CD4-positive, alpha-beta T cell (primary cell): ENCODE data around the gene WDR59. TPM values are rescaled to one million over a fixed set of nuclear protein-coding genes. Genes with fewer than 3 reads are reported as not detected.

Experiments
- ATAC-seq: fragments of 200-7000 bp; cut with Tn5 transposase; one replicate; pipeline ENCODE4 v1.10.0; 2022; ENCODE audit warnings: mild to moderate bottlenecking; ENCODE audit not compliant: poor library complexity
- CTCF ChIA-PET: fragments of 350-600 bp; sonication (Branson Sonifier 250); formaldehyde crosslinking; loops from one replicate; lab custom pipeline; 2021; ENCODE audit warnings: antibody characterized with exemption, inconsistent platforms; lab: Charles Lee
- POLR2A ChIA-PET: fragments of 350-600 bp; sonication (Branson Sonifier 250); formaldehyde crosslinking; loops from one replicate; lab custom pipeline; 2021; ENCODE audit warnings: antibody characterized with exemption, inconsistent platforms; lab: Charles Lee
- DNase-seq, 14 experiments: peaks; one replicate each; pipeline ENCODE4 v3.0.0-alpha.2; 2013 to 2020; ENCODE audit warnings: mixed read lengths in 2 of 14
- H3K27ac ChIP-seq, 2 donors: one replicate each; pipeline versions ENCODE4 v1.5.1 to v1.7.0; 2013; ENCODE audit warnings: low read length in 2 of 2, low read depth in 1 of 2, mild to moderate bottlenecking in 1 of 2
- H3K27me3 ChIP-seq, 2 experiments: 1 replicate in 1 of 2; 2 replicates in 1 of 2; pipeline versions ENCODE4 v1.6.1 to v1.7.0; 2013; ENCODE audit warnings: low read length in 2 of 2, control low read depth in 1 of 2, mild to moderate bottlenecking in 1 of 2, moderate library complexity in 1 of 2; ENCODE audit not compliant: insufficient read depth in 2 of 2, control insufficient read depth in 1 of 2
- H3K36me3 ChIP-seq: one replicate; pipeline ENCODE4 v1.6.1; 2013; ENCODE audit warnings: low read length, control low read depth; ENCODE audit not compliant: insufficient read depth
- H3K4me1 ChIP-seq: one replicate; pipeline ENCODE4 v1.6.1; 2013; ENCODE audit warnings: low read length, control low read depth; ENCODE audit not compliant: insufficient read depth
- H3K4me3 ChIP-seq: one replicate; pipeline ENCODE4 v1.5.1; 2013; ENCODE audit warnings: mild to moderate bottlenecking, low read length, moderate library complexity
- H3K9me3 ChIP-seq, 2 experiments: 1 replicate in 1 of 2; 2 replicates in 1 of 2; pipeline versions ENCODE4 v1.6.1 to v1.7.0; 2013; ENCODE audit warnings: low read length in 2 of 2, mild to moderate bottlenecking in 2 of 2, control low read depth in 1 of 2, moderate library complexity in 1 of 2; ENCODE audit not compliant: control insufficient read depth in 1 of 2, insufficient read depth in 1 of 2
- H3K27ac Mint-ChIP-seq: one replicate; pipeline ENCODE4 v1.8.0; 2020; ENCODE audit warnings: mixed read lengths
- H3K27me3 Mint-ChIP-seq: one replicate; pipeline ENCODE4 v1.8.0; 2021; ENCODE audit warnings: mixed read lengths
- H3K36me3 Mint-ChIP-seq: one replicate; pipeline ENCODE4 v1.8.0; 2021; ENCODE audit warnings: low read depth, mixed read lengths
- H3K4me1 Mint-ChIP-seq: one replicate; pipeline ENCODE4 v1.8.0; 2021; ENCODE audit warnings: low read depth, mixed read lengths
- H3K4me3 Mint-ChIP-seq: one replicate; pipeline ENCODE4 v1.8.0; 2020; ENCODE audit warnings: mild to moderate bottlenecking, mixed read lengths
- H3K9me3 Mint-ChIP-seq: one replicate; pipeline ENCODE4 v1.8.0; 2020; ENCODE audit warnings: mixed read lengths
- intact Hi-C, 2 experiments: fragments of 100-400 bp; cut with DNase I in 1 of 2; cut with micrococcal nuclease in 1 of 2; formaldehyde crosslinking; loops; one replicate each; pipeline versions ENCODE4 v1.15.1 to v1.9.0; 2023 to 2025; cut with DNase I, micrococcal nuclease
- total RNA-seq, 174 experiments: library from RNA in 2 of 174; stranded (reverse) in 2 of 174; gene quantifications; one replicate each; pipeline ENCODE4 v1.2.3 and lab custom pipeline; 2021 to 2026
- TF ChIP-seq, protein P1 (sequence below): fragments of 200-600 bp; IDR thresholded peaks from one replicate; pipeline ENCODE4 v1.8.0; 2022; ENCODE audit warnings: antibody characterized with exemption, mild to moderate bottlenecking

WDR59 gene
- total RNA-seq, 2 experiments from 2014 or later: 60.2 to 67.2 TPM

DNA sequence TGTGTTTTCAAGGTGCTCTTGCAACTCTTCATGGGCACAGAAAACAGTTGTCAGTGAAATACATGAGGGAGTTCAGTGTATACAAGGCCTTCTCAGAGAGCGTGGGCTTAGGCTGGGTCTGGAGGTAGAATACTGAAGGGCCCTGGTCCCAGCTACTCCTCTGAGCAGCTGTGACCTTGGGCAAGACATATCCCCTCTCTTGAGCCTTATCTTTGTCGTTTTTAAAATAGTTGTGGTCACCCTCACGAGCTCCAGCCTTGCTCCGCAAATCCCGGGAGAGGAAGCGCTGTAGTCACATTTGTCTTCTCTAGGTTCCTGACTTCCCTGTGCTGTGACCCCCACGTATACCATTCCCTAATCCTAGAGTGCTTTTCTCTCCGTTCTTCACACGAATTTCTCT is 17.6 kb upstream of the WDR59 start:
- Mint-ChIP-seq H3K4me3 (peak overlapping the region; percentile 3), H3K9me3 (no peaks in the 10 kb centered on the region), H3K36me3 (peaks cover 6% of the 10 kb centered on the region), H3K27me3 (no peaks in the 10 kb centered on the region), H3K4me1 (peaks cover 21% of the 10 kb centered on the region), H3K27ac (no peak overlapping the region)
- no peaks in the 10 kb centered on the region for H3K9me3 ChIP-seq
- DNase-seq (no peak), ATAC-seq (no peak)
- no peaks in the 10 kb centered on the region for H3K36me3 ChIP-seq
- TF ChIP-seq, protein P1, sequence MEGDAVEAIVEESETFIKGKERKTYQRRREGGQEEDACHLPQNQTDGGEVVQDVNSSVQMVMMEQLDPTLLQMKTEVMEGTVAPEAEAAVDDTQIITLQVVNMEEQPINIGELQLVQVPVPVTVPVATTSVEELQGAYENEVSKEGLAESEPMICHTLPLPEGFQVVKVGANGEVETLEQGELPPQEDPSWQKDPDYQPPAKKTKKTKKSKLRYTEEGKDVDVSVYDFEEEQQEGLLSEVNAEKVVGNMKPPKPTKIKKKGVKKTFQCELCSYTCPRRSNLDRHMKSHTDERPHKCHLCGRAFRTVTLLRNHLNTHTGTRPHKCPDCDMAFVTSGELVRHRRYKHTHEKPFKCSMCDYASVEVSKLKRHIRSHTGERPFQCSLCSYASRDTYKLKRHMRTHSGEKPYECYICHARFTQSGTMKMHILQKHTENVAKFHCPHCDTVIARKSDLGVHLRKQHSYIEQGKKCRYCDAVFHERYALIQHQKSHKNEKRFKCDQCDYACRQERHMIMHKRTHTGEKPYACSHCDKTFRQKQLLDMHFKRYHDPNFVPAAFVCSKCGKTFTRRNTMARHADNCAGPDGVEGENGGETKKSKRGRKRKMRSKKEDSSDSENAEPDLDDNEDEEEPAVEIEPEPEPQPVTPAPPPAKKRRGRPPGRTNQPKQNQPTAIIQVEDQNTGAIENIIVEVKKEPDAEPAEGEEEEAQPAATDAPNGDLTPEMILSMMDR: no peak
- H3K4me3 ChIP-seq: no peak overlapping the region
- intact Hi-C loops: loop anchor here in 1 of 2 experiments (5.0 kb wide), 1 partner anchor 55 kb away; no protein-coding TSS in a partner anchor
- peaks cover 25% of the 10 kb centered on the region for H3K4me1 ChIP-seq
- POLR2A ChIA-PET: no interaction called here
- CTCF ChIA-PET: interaction anchor here (0.6 to 1.7 kb wide), 2 partner anchors 52 to 109 kb away, joined by 4 to 5 read pairs; no protein-coding TSS in a partner anchor
- H3K27me3 ChIP-seq: no peaks in the 10 kb centered on the region
- H3K27ac ChIP-seq: no peak overlapping the region

- peak overlapping the region; percentile 62 for H3K27ac Mint-ChIP-seq
- peak overlapping the region; percentile 61 for H3K4me3 ChIP-seq
- H3K4me1 ChIP-seq: peaks cover 25% of the 10 kb centered on the region
These were observed 15.7 kb upstream of the WDR59 start for GRCh38 chr16:75000481-75001081.

DNA sequence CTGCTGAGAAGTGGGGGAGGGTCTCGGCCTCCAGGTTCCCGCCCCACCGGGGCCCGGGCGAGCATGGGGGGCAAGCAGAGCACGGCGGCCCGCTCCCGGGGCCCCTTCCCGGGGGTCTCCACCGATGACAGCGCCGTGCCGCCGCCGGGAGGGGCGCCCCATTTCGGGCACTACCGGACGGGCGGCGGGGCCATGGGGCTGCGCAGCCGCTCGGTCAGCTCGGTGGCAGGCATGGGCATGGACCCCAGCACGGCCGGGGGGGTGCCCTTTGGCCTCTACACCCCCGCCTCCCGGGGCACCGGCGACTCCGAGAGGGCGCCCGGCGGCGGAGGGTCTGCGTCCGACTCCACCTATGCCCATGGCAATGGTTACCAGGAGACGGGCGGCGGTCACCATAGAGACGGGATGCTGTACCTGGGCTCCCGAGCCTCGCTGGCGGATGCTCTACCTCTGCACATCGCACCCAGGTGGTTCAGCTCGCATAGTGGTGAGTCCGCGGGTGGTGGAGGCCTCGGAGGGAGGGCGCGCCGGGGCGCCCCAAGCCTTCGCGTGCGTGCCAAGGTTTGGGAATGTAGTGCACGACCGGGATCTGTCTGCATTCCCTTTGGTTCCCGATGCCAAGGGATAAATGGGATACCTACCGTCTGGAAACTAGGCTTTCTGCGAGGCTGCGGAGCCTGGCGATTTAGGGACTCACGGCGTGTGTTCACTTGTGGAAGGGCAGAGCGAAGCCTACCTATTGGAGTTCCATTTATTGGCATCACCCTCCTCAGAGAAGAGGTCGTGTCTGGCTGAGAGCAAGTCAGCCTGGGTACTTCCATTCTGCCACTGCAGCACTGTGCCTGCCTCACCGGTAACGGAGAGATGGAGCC is 14.9 kb upstream of the WDR59 start:
- ChIA-PET POLR2A (interaction anchor here (1.0 to 5.1 kb wide), 6 partner anchors 12 to 129 kb away, joined by 3 to 54 read pairs (median 4); partner anchors contain the start of gene WDR59), CTCF (interaction anchor here (1.7 to 4.0 kb wide), 3 partner anchors 12 to 110 kb away, joined by 14 to 75 read pairs (median 15); partner anchors contain the start of gene WDR59)
- ATAC-seq: peak; percentile 74
- Histone ChIP-seq H3K4me3 (peak overlapping the region; percentile 61), H3K9me3 (no peaks in the 10 kb centered on the region), H3K36me3 (no peaks in the 10 kb centered on the region), H3K27ac (no peak overlapping the region), H3K27me3 (no peaks in the 10 kb centered on the region), H3K4me1 (peaks cover 25% of the 10 kb centered on the region)
- TF ChIP-seq, protein P1: no peak
- Mint-ChIP-seq H3K27ac (peak overlapping the region; percentile 62), H3K36me3 (peaks cover 6% of the 10 kb centered on the region), H3K4me1 (peaks cover 21% of the 10 kb centered on the region), H3K9me3 (no peaks in the 10 kb centered on the region), H3K4me3 (peak overlapping the region; percentile 83), H3K27me3 (no peaks in the 10 kb centered on the region)
- peak; percentile 55 to 83 (median 66) for DNase-seq
- intact Hi-C loops: loop anchor here (2.0 to 10.0 kb wide), 4 partner anchors 15 to 705 kb away; partner anchors contain the start of genes PSMD7 (in 1 of the 2) and WDR59 (in 1 of the 2)

More at GRCh38 chr16:75000481-75001081, 15.7 kb upstream of the WDR59 start:
- TF ChIP-seq, protein P1: no peak
- DNase-seq: peak in 2 of 14 experiments; percentile 24 to 29
- H3K36me3 Mint-ChIP-seq: peaks cover 6% of the 10 kb centered on the region
- intact Hi-C loops: loop anchor here in 1 of 2 experiments (5.0 kb wide), 1 partner anchor 57 kb away; no protein-coding TSS in a partner anchor
- Histone ChIP-seq H3K9me3 (no peaks in the 10 kb centered on the region), H3K27ac (no peak overlapping the region), H3K36me3 (no peaks in the 10 kb centered on the region), H3K27me3 (no peaks in the 10 kb centered on the region)
- peaks cover 21% of the 10 kb centered on the region for H3K4me1 Mint-ChIP-seq
- peak overlapping the region; percentile 83 for H3K4me3 Mint-ChIP-seq
- no peaks in the 10 kb centered on the region for H3K9me3 Mint-ChIP-seq
- CTCF ChIA-PET: interaction anchor here (4.0 kb wide), 1 partner anchor 110 kb away, joined by 75 read pairs; no protein-coding TSS in a partner anchor
- POLR2A ChIA-PET: interaction anchor here (1.1 to 5.1 kb wide), 4 partner anchors 10 to 112 kb away, joined by 3 to 54 read pairs (median 6); partner anchors contain the start of gene WDR59
- ATAC-seq: no peak
- H3K27me3 Mint-ChIP-seq: no peaks in the 10 kb centered on the region
